Activated CD8-positive, alpha-beta memory T cell treated with anti-CD3 and anti-CD28 coated beads, Interleukin-2, amount 50 U/mL, for 4 hours (primary cell): ENCODE measurements around the gene TSPAN14.
A peak's percentile ranks its signal among the peaks of the same experiment; 100 is the strongest.
"Not testable (repeated sequence)": the region's sequence is repeated elsewhere in the genome, so short reads cannot be mapped to it uniquely, and the experiment has no call there.

Experiments used
- DNase-seq: peaks from one replicate; pipeline ENCODE4 v3.0.0-alpha.2; 2020

TSPAN14 gene, protein sequence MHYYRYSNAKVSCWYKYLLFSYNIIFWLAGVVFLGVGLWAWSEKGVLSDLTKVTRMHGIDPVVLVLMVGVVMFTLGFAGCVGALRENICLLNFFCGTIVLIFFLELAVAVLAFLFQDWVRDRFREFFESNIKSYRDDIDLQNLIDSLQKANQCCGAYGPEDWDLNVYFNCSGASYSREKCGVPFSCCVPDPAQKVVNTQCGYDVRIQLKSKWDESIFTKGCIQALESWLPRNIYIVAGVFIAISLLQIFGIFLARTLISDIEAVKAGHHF

GRCh38 chr10:80453842-80454512 lies at the start of gene TSPAN14:
Gene TSPAN14 (plus strand): TSS chr10:80454310. CDS start chr10:80489234, 34,924 bp downstream.
- peak; percentile 74 for DNase-seq

DNA sequence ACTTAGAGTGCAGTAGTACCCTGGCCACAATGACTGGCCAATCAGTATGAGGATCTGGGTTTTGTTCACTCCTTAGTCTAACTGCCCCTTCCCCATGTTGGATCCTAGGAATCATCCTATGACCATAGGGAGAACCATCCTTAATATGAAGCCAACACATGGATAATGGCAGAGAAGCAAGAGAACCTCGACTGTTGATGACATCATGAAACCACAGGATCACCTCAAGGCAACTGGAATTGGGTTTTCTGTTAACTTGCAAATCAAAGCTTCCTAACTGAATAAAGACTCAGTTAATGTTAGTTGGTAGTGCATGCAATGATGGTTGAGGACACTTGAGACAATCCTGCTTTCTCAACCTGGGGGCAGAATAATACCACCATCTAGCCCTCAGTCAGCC lies 49.1 kb upstream of the TSPAN14 start:
- no peak for DNase-seq

DNA sequence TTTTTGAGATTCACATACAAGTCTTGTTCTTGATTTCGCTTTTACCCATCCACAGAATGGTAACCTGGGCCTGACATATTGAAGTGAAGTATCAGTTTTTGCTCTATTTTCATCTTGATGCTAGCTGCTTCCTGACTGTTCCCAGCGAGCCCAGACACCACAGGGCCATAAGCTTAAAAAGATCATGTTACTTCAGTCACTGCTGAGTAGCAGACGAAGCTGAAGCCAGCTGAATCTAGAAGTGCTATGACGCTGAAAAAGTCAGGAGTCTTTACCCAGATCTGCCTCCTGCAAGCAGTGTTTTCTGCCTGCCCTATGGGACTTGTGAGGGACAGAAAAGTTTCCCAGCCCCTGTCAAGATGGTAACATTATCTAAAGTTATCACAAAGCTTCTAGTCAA lies 48.5 kb upstream of the TSPAN14 start:
- DNase-seq, result no peak

DNA sequence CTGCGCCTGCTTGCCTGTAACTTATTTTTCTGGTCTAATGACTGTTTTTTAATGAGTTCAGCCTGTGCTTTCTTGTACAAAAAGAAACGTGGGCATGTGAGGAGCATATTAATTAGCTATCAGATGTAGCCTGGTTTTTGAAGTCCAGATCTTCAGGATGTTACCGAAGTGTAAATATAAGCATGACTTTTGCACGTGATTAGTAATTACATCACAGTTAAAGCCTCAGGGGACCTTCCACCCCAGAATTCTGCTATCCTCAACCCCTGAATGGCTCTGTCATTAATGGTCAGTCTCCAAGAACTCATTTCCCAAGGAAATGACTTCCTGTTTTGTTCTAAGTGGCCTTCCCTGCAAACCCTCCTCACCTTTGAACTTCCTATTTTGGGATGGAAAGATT lies 47.9 kb upstream of the TSPAN14 start:
- DNase-seq, result no peak

GRCh38 chr10:80407812-80408241 lies 46.3 kb upstream of the TSPAN14 start:
- peak; percentile 59 for DNase-seq

- peak; percentile 83 for DNase-seq
Measured at GRCh38 chr10:80408242-80409101, 45.6 kb upstream of the TSPAN14 start, which contains the start of gene PRXL2A. Gene PRXL2A (plus strand): TSS chr10:80408551. CDS start chr10:80420468, 11,917 bp downstream.

- no peak for DNase-seq
Measured at GRCh38 chr10:80409121-80409520, 45.0 kb upstream of the TSPAN14 start.

DNA sequence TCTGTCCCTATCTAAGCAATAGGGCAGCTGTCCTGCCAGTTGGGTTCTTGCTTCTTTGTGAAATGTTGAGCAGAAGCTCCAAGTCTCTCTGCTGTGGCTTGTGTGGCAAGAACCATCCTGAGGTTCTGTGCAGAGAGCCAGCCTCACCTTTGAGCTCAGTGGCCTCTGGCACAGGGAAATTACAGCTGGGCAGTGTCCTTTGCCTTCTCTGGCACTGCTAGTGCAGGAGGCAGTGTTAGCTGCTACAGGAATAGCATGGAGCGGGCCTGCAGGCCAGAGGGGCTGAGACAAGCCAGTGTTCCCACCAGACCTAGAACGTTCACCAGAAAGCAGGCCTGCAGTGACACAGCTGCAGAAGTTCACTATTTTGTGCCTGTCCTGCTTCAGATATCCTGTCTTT lies 44.0 kb upstream of the TSPAN14 start:
- no peak for DNase-seq

GRCh38 chr10:80410578-80411145 lies 43.4 kb upstream of the TSPAN14 start:
- DNase-seq, result no peak

DNA sequence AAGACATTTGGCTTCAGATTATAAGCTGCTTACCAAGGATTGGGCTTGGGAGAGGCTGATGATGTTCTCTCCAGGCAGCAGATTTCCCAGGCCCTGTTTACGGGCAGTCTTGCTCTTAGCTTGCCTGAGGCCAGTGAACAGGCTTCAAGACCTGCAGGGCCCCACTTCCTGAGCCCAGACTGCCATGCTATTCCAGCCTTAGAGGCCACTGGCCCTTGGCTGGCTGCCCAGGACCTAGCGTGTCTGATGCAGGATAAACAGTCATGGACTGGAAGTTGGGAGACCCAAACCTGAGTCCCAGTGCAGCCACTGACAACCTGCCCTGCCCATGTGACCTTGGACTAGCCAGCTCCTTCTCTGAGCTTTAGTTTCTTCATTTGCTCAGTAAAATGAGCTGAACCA lies 42.8 kb upstream of the TSPAN14 start:
- no peak for DNase-seq

- DNase-seq, result no peak
Measured at GRCh38 chr10:80411681-80412220, 42.4 kb upstream of the TSPAN14 start.

- DNase-seq, result no peak
Measured at GRCh38 chr10:80412486-80412885, 41.6 kb upstream of the TSPAN14 start.

GRCh38 chr10:80413271-80413996 lies 40.7 kb upstream of the TSPAN14 start:
- DNase-seq, result no peak

DNA sequence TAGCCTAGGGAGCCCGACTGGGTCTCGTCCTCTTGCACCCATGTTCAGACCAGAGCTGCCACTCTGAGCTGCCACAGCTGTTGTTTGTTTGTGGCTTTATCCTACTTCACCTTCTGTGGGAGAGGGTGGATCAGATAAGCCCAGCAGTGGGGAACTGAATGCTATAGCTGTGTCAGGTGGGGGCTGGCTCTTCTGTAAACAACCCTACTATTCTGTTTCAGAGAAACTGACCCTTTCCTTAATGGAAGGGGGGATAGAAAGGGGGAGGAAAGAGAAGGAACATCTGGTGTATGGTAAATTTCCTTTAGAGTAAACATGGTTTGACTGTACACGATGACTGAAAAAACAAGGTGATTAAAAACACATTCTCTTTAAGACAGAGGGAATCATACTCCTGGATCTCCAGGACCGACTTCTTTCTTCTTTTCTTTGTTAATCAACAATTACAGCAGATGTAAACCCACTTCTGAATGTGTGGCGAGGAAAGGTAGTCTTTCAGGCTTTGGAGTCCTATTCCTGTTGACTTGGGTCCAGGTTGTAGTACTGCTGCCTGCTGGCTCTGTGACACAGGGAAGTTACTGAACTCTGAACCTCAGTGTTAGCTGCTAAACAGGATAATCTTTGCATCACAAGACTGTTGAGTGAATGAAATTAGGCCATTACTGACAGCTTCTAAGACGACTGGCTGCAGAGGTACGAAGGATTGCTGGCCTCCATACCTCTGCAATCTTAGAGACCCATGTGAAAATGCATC lies 39.8 kb upstream of the TSPAN14 start:
- DNase-seq, result no peak

DNA sequence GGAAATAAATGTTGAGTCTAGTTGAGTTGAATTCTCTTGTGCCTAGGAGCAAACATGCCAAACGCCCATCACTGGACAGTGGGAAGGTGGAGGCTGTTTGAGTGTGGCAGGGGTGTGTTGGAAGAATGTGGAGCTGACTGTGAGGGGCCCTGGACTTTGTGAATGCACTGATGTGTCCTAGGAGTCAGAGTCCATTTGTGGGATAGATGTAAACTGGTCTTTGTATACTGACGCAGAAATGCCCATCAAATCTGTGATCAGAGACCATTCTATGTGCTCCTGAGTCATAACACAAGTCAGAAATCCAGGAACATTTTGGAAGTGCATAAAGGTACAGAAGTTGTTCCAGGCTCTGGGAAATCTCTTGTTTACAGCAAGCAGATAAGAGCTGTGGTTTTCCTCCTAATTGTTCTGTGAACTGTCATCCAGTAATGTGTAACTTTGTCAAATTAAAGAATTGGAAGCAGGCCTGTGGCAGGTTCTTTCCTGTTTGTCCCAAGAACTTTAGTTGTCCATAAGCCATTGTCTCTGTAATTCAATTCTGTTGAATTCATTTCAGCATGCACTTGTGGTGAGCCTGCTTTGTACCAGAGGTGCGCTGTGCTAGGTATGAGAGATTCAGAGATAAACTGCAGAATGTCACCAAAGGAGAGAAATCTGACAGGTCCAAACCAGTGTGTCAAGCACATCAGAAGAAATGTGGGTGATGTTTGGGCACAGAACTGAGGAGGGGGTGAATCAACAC lies 38.2 kb upstream of the TSPAN14 start:
- DNase-seq, result no peak

GRCh38 chr10:80416479-80417098 lies 37.5 kb upstream of the TSPAN14 start:
- no peak for DNase-seq

- not testable (repeated sequence) for DNase-seq
Measured at GRCh38 chr10:80417256-80417655, 36.9 kb upstream of the TSPAN14 start.

DNA sequence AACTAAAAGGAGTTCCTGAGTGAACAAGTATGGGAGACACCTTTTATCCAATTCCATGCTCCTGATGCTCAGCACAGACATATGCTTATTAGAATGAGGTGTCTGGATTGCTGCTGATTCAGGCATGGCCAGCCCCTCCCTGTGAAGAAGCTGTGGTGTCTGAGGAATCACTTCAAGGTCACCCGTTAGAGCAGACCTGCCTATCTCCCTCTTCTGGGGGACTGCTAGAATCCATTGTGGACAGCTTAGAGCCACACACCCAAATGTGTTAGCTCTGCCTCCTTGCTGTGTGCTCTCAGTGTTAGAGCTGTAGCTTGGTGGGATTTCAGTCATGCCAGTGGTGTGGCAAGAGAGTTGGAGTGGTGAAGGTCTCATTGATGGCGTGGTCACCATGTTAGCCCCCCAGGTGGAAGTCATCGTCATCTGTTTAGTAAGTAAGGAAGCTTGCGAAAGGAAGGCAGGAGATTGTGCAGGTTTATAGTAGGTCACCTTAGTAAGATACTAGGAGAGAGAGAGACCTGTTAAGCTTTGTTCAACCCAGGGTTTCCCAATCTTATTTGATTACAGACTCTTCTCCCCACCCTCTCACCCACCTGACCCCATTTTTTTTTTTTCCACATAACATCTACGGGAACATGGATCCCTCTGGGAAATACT lies 32.9 kb upstream of the TSPAN14 start:
- no peak for DNase-seq

DNA sequence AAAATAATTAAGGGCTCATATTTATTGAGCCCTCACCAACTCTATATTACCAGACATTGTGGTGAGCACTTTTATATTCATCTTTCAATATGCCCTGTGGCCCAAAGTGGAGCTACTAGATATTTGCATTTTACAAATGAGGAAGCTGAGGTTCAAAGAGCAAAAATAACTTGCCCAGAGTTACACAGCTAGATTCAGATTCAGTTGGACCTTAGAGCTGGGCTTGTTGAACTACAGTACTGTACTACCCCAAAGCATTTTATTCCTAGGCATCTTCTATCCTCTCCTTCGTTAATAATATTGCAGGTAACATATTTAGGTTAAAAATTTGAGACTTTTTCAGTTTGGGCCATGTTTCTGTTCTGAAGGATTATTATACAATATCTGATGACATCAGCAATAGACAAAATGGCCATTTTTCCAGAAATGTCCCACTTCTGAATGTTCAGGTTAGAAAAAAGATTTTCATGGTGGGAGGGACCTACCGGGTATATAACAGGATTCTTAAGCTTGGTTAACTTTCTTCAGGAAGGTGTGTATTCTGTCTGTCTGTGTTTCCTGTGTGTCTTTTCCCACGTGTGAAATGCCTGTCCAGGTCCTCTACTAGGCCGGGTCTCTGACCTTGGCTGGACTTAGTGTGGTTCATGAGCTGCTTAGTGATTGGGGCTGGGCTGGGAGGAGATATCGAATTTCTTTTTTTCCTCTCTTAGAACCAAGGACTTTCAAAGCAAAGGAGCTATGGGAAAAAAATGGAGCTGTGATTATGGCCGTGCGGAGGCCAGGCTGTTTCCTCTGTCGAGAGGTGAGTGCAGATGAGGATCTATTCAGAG lies 32.2 kb upstream of the TSPAN14 start:
- DNase-seq, result no peak
